Upper lobe of left lung (tissue), 4 donors: ENCODE measurements around the gene SCIMP.

Experiments
- EP300 ChIP-seq, 4 donors: sonication (generic); formaldehyde crosslinking; IDR thresholded peaks; one replicate each; pipeline ENCODE4 v1.5.1; 2017; ENCODE audit warnings: antibody characterized with exemption in 4 of 4, control low read depth in 2 of 4
- POLR2A ChIP-seq, 4 donors: fragments of 450-650 bp; IDR thresholded peaks; one replicate each; pipeline ENCODE4 v1.5.1; 2016 to 2017; ENCODE audit warnings: antibody characterized with exemption in 4 of 4, mild to moderate bottlenecking in 2 of 4
- POLR2AphosphoS5 ChIP-seq, 2 donors: sonication (generic); formaldehyde crosslinking; IDR thresholded peaks; one replicate each; pipeline ENCODE4 v1.5.1; 2017; ENCODE audit warnings: antibody characterized with exemption in 2 of 2
- TF ChIP-seq, protein P1 (sequence below), 6 experiments: fragments of 450-650 bp in 4 of 6; fragments of 200-600 bp in 2 of 6; sonication (generic) in 2 of 6; IDR thresholded peaks; one replicate each; pipeline ENCODE4 v1.5.1; 2016 to 2019; ENCODE audit warnings: antibody characterized with exemption in 6 of 6

DNA sequence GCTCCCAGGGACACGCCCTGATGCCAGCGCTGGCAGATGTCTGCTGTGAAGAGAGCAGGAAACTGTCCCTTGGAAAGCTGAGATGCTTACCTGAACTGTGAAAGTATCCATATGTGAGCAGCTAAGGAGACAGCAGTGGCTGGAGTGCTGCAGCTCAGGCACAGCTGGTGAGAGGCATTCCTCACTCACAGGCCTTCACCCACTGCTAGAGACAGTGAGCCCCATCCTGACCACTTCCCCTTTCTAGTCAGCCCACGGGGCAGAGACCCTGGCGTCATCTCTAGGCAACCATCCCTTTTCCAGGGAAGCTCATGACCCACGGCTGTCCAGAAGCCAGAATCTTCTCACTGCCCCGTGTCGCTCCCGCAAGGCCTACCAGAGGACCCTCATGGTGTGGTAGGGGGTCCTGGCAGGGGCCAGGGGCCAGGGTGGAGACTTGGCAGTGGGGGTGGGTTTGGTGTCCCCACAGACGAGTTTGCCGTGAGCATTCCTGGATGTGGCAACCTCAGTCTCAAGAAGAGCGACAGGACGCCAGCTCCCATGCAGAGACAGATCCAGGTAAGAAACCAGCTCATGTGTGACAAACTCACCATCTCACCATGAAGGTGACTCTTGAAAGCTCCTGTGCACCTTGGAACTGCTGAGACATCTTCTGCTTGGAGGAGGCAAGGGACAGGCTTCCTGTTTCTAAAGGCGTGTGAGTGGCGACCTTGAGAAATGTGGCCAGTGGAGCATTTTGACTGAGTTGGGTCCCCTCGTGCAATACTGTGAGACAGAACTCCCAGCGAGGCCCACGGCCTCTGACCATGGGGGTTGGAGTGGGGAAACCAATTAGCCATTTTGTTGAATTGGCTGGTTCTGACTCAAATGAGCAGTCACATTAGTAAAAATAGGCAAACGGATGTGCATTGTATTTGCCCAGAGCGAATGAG, at the start of gene SCIMP:
- TF ChIP-seq, protein P1, sequence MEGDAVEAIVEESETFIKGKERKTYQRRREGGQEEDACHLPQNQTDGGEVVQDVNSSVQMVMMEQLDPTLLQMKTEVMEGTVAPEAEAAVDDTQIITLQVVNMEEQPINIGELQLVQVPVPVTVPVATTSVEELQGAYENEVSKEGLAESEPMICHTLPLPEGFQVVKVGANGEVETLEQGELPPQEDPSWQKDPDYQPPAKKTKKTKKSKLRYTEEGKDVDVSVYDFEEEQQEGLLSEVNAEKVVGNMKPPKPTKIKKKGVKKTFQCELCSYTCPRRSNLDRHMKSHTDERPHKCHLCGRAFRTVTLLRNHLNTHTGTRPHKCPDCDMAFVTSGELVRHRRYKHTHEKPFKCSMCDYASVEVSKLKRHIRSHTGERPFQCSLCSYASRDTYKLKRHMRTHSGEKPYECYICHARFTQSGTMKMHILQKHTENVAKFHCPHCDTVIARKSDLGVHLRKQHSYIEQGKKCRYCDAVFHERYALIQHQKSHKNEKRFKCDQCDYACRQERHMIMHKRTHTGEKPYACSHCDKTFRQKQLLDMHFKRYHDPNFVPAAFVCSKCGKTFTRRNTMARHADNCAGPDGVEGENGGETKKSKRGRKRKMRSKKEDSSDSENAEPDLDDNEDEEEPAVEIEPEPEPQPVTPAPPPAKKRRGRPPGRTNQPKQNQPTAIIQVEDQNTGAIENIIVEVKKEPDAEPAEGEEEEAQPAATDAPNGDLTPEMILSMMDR (IDR thresholded peaks at IDR 0.05), result no peak
- TF ChIP-seq POLR2A (IDR thresholded peaks at IDR 0.05) (peak in 1 of 4 donors; percentile 66), POLR2AphosphoS5 (IDR thresholded peaks at IDR 0.05) (peak; percentile 24 to 44), EP300 (IDR thresholded peaks at IDR 0.05) (no peak)
